Upper lobe of right lung (tissue), 1 donor: ENCODE results near the gene PIGC. TPM values are rescaled to one million over a fixed set of nuclear protein-coding genes. Genes with fewer than 3 reads are reported as not detected.

Source experiments
- ATAC-seq: fragments of 200-7000 bp; cut with Tn5 transposase; one replicate; pipeline ENCODE4 v1.9.1; 2020; ENCODE audit warnings: mild to moderate bottlenecking, moderate library complexity
- DNase-seq: peaks from one replicate; pipeline ENCODE4 v3.0.0-alpha.2; 2020
- H3K27ac ChIP-seq: fragments of 200-600 bp; one replicate; pipeline ENCODE4 v1.8.0; 2022
- H3K27me3 ChIP-seq: fragments of 200-600 bp; one replicate; pipeline ENCODE4 v1.8.0; 2022; ENCODE audit warnings: mild to moderate bottlenecking
- H3K36me3 ChIP-seq: fragments of 200-600 bp; one replicate; pipeline ENCODE4 v1.8.0; 2022
- H3K4me1 ChIP-seq: fragments of 200-600 bp; one replicate; pipeline ENCODE4 v1.8.0; 2022
- H3K4me3 ChIP-seq: fragments of 200-600 bp; one replicate; pipeline ENCODE4 v1.8.0; 2022; ENCODE audit warnings: mild to moderate bottlenecking
- H3K9me3 ChIP-seq: fragments of 200-600 bp; one replicate; pipeline ENCODE4 v1.8.0; 2022
- CTCF ChIP-seq: fragments of 200-600 bp; IDR thresholded peaks from one replicate; pipeline ENCODE4 v1.8.0; 2022; ENCODE audit warnings: antibody characterized with exemption
- intact Hi-C: fragments of 100-400 bp; cut with DNase I; formaldehyde crosslinking; loops from one replicate; pipeline ENCODE4 v1.11.0; 2022
- total RNA-seq: library from RNA; stranded (reverse); fragmentation: NEBNext Ultra II Directional; extraction: Animal tissue kit (Norgen Biotek cat#: 25700); gene quantifications from one replicate; pipeline ENCODE4 v1.2.1, GENCODE V29; 2021
- donor health status: DM: no; HTN: yes; CAD: no; lungs with severe emphysema.

Gene PIGC
- total RNA-seq, 1 donor from 2014 or later, result 21.0 TPM

GRCh38 chr1:172456344-172456769 lies 12.5 kb upstream of the PIGC start:
- Histone ChIP-seq H3K9me3 (no peaks in the 10 kb centered on the region), H3K4me1 (no peaks in the 10 kb centered on the region), H3K36me3 (no peaks in the 10 kb centered on the region), H3K4me3 (no peak overlapping the region), H3K27ac (no peak overlapping the region), H3K27me3 (no peaks in the 10 kb centered on the region)
- no peak for DNase-seq
- intact Hi-C loops, result no loop called here
- ATAC-seq, result no peak
- no peak for TF ChIP-seq CTCF

GRCh38 chr1:172455451-172455850 lies 11.6 kb upstream of the PIGC start:
- H3K9me3 ChIP-seq, result no peaks in the 10 kb centered on the region
- DNase-seq (no peak), ATAC-seq (no peak)
- H3K27ac ChIP-seq, result no peak overlapping the region
- H3K4me1 ChIP-seq, result peaks cover 6% of the 10 kb centered on the region
- TF ChIP-seq CTCF, result no peak
- H3K27me3 ChIP-seq, result no peaks in the 10 kb centered on the region
- no peaks in the 10 kb centered on the region for H3K36me3 ChIP-seq
- intact Hi-C loops, result no loop called here
- no peak overlapping the region for H3K4me3 ChIP-seq

GRCh38 chr1:172453607-172454006 lies 9.7 kb upstream of the PIGC start:
- H3K4me3 ChIP-seq, result no peak overlapping the region
- peaks cover 17% of the 10 kb centered on the region for H3K4me1 ChIP-seq
- H3K27me3 ChIP-seq, result no peaks in the 10 kb centered on the region
- H3K27ac ChIP-seq, result no peak overlapping the region
- ATAC-seq (no peak), DNase-seq (no peak)
- TF ChIP-seq CTCF, result no peak
- intact Hi-C loops, result no loop called here
- H3K36me3 ChIP-seq, result no peaks in the 10 kb centered on the region
- H3K9me3 ChIP-seq, result no peaks in the 10 kb centered on the region

GRCh38 chr1:172453153-172453545 lies 9.3 kb upstream of the PIGC start:
- no peak overlapping the region for H3K4me3 ChIP-seq
- DNase-seq (no peak), ATAC-seq (no peak)
- H3K4me1 ChIP-seq, result peaks cover 17% of the 10 kb centered on the region
- H3K27me3 ChIP-seq, result no peaks in the 10 kb centered on the region
- H3K9me3 ChIP-seq, result no peaks in the 10 kb centered on the region
- H3K27ac ChIP-seq, result no peak overlapping the region
- no peak for TF ChIP-seq CTCF
- no peaks in the 10 kb centered on the region for H3K36me3 ChIP-seq
- intact Hi-C loops, result no loop called here

GRCh38 chr1:172452536-172453152 lies 8.8 kb upstream of the PIGC start:
- intact Hi-C loops, result no loop called here
- no peaks in the 10 kb centered on the region for H3K27me3 ChIP-seq
- H3K4me1 ChIP-seq, result peaks cover 17% of the 10 kb centered on the region
- DNase-seq (no peak), ATAC-seq (no peak)
- H3K9me3 ChIP-seq, result no peaks in the 10 kb centered on the region
- TF ChIP-seq CTCF, result no peak
- H3K4me3 ChIP-seq, result no peak overlapping the region
- H3K36me3 ChIP-seq, result no peaks in the 10 kb centered on the region
- H3K27ac ChIP-seq, result no peak overlapping the region

- ATAC-seq, result peak; percentile 51
- no peak overlapping the region for H3K4me3 ChIP-seq
- intact Hi-C loops, result no loop called here
- peaks cover 17% of the 10 kb centered on the region for H3K4me1 ChIP-seq
- no peak for DNase-seq
- H3K27me3 ChIP-seq, result no peaks in the 10 kb centered on the region
- no peaks in the 10 kb centered on the region for H3K9me3 ChIP-seq
- no peaks in the 10 kb centered on the region for H3K36me3 ChIP-seq
- no peak overlapping the region for H3K27ac ChIP-seq
- no peak for TF ChIP-seq CTCF
These were observed 7.2 kb upstream of the PIGC start for GRCh38 chr1:172451002-172451443.
